ENCODE results near the gene SLC8A1.

The SLC8A1 gene

GRCh38 chr2:40457837-40458236, 5.9 kb upstream of the SLC8A1 start:
- no peak for DNase-seq

- DNase-seq: no peak
Measured at GRCh38 chr2:40457366-40457765, 5.5 kb upstream of the SLC8A1 start.

- no peak for DNase-seq
Measured at GRCh38 chr2:40456926-40457325, 5.0 kb upstream of the SLC8A1 start.

- DNase-seq: no peak
Measured at GRCh38 chr2:40455661-40456060, 3.8 kb upstream of the SLC8A1 start.

- DNase-seq: no peak
Measured at GRCh38 chr2:40454321-40454720, 2.4 kb upstream of the SLC8A1 start.

GRCh38 chr2:40452786-40453185, 896 bp upstream of the SLC8A1 start:
- DNase-seq: no peak

GRCh38 chr2:40450796-40451430, 977 bp downstream of the SLC8A1 start:
- no peak for DNase-seq

GRCh38 chr2:40450066-40450795, 1.7 kb downstream of the SLC8A1 start:
- no peak for DNase-seq

- no peak for DNase-seq
Measured at GRCh38 chr2:40448476-40449079, 3.3 kb downstream of the SLC8A1 start.

GRCh38 chr2:40445467-40445866, 6.4 kb downstream of the SLC8A1 start:
- no peak for DNase-seq

GRCh38 chr2:40440835-40441234, 11.1 kb downstream of the SLC8A1 start:
- DNase-seq: no peak

- DNase-seq: no peak
Measured at GRCh38 chr2:40439473-40439872, 12.4 kb downstream of the SLC8A1 start.

GRCh38 chr2:40436093-40436475, 15.8 kb downstream of the SLC8A1 start:
- DNase-seq: no peak

- DNase-seq: no peak
Measured at GRCh38 chr2:40435426-40436092, 16.3 kb downstream of the SLC8A1 start.

- no peak for DNase-seq
Measured at GRCh38 chr2:40434731-40435271, 17.1 kb downstream of the SLC8A1 start.

GRCh38 chr2:40433736-40434135, 18.2 kb downstream of the SLC8A1 start:
- DNase-seq: no peak

- DNase-seq: no peak
Measured at GRCh38 chr2:40432921-40433483, 18.9 kb downstream of the SLC8A1 start.

GRCh38 chr2:40431600-40431955, 20.3 kb downstream of the SLC8A1 start:
- DNase-seq: no peak

GRCh38 chr2:40430776-40431599, 20.9 kb downstream of the SLC8A1 start:
- no peak for DNase-seq

- no peak for DNase-seq
Measured at GRCh38 chr2:40428439-40428838, 23.5 kb downstream of the SLC8A1 start.

- no peak for DNase-seq
Measured at GRCh38 chr2:40421631-40422297, 30.1 kb downstream of the SLC8A1 start.

GRCh38 chr2:40420478-40420877, 31.4 kb downstream of the SLC8A1 start:
- no peak for DNase-seq

Measured in central memory CD4-positive, alpha-beta T cell (primary cell).